ENCODE results near the gene CUX1. TPM values are rescaled to one million over a fixed set of nuclear protein-coding genes. Genes with fewer than 3 reads are reported as not detected.

CUX1 gene
- total and polyA plus RNA-seq, 10 of the 15 experiments (the other 5 are each of a cell fraction or from before 2014, with no cell fraction given): 6.1 to 48.6 (median 25.9) TPM

GRCh38 chr7:102028206-102028826 is 210.9 kb downstream of the CUX1 start (continued):
- TF ChIP-seq ZNF687 (IDR thresholded peaks at IDR 0.05) (no peak), CREM (IDR thresholded peaks at IDR 0.05; ENCODE audit: low read depth) (no peak), ETV6 (conservative IDR thresholded peaks at IDR 0.05 in 1 of 2, IDR thresholded peaks at IDR 0.05 in 1 of 2; ENCODE audit: borderline replicate concordance in 1 of 2, low read depth in 1 of 2) (no peak), CBFB (IDR thresholded peaks at IDR 0.05; ENCODE audit: low read depth) (no peak), HDAC2 (IDR thresholded peaks at IDR 0.05) (no peak), WRNIP1 (IDR thresholded peaks at IDR 0.05; ENCODE audit: borderline replicate concordance, low read depth, low read length) (no peak), BCL11A (IDR thresholded peaks at IDR 0.05; ENCODE audit: low read depth, low read length) (no peak), TCF12 (IDR thresholded peaks at IDR 0.05; ENCODE audit: low read depth, low read length) (no peak), NFXL1 (IDR thresholded peaks at IDR 0.05; ENCODE audit: borderline replicate concordance) (no peak), USF1 (IDR thresholded peaks at IDR 0.05; ENCODE audit: borderline replicate concordance, extremely low read length, insufficient read depth, low read depth, low read length) (peak; percentile 46), KDM1A (IDR thresholded peaks at IDR 0.05; ENCODE audit: borderline replicate concordance) (no peak), TCF3 (IDR thresholded peaks at IDR 0.05; ENCODE audit: borderline replicate concordance, insufficient read depth, low read depth, low read length) (0 out of 2 replicates have a peak, but pooled peaks have one; percentile 13), IRF5 (IDR thresholded peaks at IDR 0.05; ENCODE audit: borderline replicate concordance) (no peak), YY1 (IDR thresholded peaks at IDR 0.05; ENCODE audit: low read depth, low read length) (no peak), SIN3A (IDR thresholded peaks at IDR 0.05; ENCODE audit: low read depth, low read length) (no peak), SP1 (IDR thresholded peaks at IDR 0.05; ENCODE audit: low read depth, low read length) (no peak), MYB (IDR thresholded peaks at IDR 0.05; ENCODE audit: borderline replicate concordance, low read depth, low read length) (no peak), ZNF274 (IDR thresholded peaks at IDR 0.05; ENCODE audit: insufficient read depth, insufficient read length) (no peak), IKZF1 (conservative IDR thresholded peaks at IDR 0.05) (no peak), KAT2A (conservative IDR thresholded peaks at IDR 0.05; ENCODE audit: control insufficient read depth, low read depth, low read length) (no peak), EED (IDR thresholded peaks at IDR 0.05; ENCODE audit: low read depth) (peak; percentile 52; the same call in 1 of the 2 replicates), SUPT20H (IDR thresholded peaks at IDR 0.05; ENCODE audit: borderline replicate concordance, control insufficient read depth, low read depth, low read length) (no peak), NR2C1 (IDR thresholded peaks at IDR 0.05) (no peak), CTCF (IDR thresholded peaks at IDR 0.05 in 2 of 3, conservative IDR thresholded peaks at IDR 0.05 in 1 of 3; ENCODE audit: control insufficient read depth in 2 of 3, extremely low read depth in 1 of 3, insufficient read depth in 1 of 3, low read depth in 3 of 3, low read length in 3 of 3) (no peak)
